Measurements from ENCODE around the gene GDF7.

Gene GDF7

DNA sequence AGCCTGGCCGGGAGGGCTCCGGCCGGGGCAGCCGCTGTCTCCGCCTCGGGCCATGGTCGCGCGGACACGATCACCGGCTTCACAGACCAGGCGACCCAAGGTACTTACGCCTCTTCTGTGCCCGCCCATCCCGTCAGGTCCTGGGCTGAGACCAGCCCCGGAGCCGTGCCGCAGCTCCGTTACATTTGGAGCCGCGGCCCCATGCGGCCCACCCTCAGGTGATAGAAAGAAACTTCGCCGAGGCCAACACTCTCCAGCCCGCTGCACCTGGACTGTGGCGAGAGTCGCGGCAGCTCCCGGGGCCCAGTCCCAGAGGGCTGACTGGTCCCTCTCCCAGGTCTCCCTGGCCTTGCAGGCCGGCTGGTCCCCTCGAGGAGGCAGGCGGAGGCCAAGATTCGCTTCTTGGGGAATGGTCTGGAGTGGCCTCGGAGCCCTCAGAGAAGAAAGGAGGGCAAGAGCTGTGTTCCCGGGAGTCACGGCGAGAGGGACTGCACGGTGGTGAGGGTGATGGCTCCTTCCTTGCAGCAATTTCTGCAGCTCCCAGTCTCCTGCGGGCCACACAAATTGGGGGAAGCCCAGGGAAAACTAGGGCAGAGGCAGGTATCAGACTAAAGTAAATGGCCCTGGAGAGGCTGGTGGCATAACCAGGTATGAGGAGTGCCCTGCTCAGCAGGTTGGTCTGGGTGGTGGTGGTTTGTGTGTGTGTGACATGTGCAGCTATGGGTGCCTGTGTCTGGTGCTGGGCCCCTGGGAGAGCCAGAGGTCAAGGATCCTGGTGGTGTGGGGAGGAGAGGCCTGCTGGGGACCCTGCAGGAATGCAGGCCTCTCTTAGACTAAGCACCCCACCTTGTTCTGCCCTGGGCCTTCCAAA lies 822 bp downstream of the GDF7 start:
- no peaks in the 10 kb centered on the region for H4K20me1 ChIP-seq (ENCODE audit: insufficient read depth, low read length)
- H3K36me3 ChIP-seq (ENCODE audit: insufficient read depth, low read length), result no peaks in the 10 kb centered on the region
- H3K4me1 ChIP-seq (ENCODE audit: insufficient read depth, low read length), result no peaks in the 10 kb centered on the region
- TF ChIP-seq, protein P1, sequence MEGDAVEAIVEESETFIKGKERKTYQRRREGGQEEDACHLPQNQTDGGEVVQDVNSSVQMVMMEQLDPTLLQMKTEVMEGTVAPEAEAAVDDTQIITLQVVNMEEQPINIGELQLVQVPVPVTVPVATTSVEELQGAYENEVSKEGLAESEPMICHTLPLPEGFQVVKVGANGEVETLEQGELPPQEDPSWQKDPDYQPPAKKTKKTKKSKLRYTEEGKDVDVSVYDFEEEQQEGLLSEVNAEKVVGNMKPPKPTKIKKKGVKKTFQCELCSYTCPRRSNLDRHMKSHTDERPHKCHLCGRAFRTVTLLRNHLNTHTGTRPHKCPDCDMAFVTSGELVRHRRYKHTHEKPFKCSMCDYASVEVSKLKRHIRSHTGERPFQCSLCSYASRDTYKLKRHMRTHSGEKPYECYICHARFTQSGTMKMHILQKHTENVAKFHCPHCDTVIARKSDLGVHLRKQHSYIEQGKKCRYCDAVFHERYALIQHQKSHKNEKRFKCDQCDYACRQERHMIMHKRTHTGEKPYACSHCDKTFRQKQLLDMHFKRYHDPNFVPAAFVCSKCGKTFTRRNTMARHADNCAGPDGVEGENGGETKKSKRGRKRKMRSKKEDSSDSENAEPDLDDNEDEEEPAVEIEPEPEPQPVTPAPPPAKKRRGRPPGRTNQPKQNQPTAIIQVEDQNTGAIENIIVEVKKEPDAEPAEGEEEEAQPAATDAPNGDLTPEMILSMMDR (IDR thresholded peaks at IDR 0.05; ENCODE audit: borderline replicate concordance, extremely low read depth, low read length, poor library complexity, severe bottlenecking), result no peak
- no peak for TF ChIP-seq EZH2 (IDR thresholded peaks at IDR 0.05; ENCODE audit: borderline replicate concordance, low read depth, low read length, severe bottlenecking)
- H3K27me3 ChIP-seq (ENCODE audit: insufficient read depth, low read length, poor library complexity), result no peaks in the 10 kb centered on the region
- H2AFZ ChIP-seq (ENCODE audit: low read depth, low read length), result no peak overlapping the region
- ATAC-seq (ENCODE audit: insufficient read depth, low read depth), result no peak
- no peaks in the 10 kb centered on the region for H3K79me2 ChIP-seq (ENCODE audit: insufficient read depth, low read length)
- H3K9me3 ChIP-seq (ENCODE audit: insufficient read depth, low read length, severe bottlenecking), result no peaks in the 10 kb centered on the region
- H3K27ac ChIP-seq (ENCODE audit: low read length), result no peak overlapping the region
- H3K9ac ChIP-seq (ENCODE audit: low read depth, low read length), result no peak overlapping the region
- H3K4me2 ChIP-seq (ENCODE audit: insufficient read depth, low read length), result no peak overlapping the region
- no peak overlapping the region for H3K4me3 ChIP-seq (ENCODE audit: low read depth in 1 of 2, low read length in 2 of 2)
- no peak for DNase-seq

- H3K36me3 ChIP-seq (ENCODE audit: insufficient read depth, low read length), result no peaks in the 10 kb centered on the region
- H3K79me2 ChIP-seq (ENCODE audit: insufficient read depth, low read length), result no peaks in the 10 kb centered on the region
- H3K9ac ChIP-seq (ENCODE audit: low read depth, low read length), result no peak overlapping the region
- H3K27ac ChIP-seq (ENCODE audit: low read length), result no peak overlapping the region
- no peak overlapping the region for H3K4me2 ChIP-seq (ENCODE audit: insufficient read depth, low read length)
- H3K4me1 ChIP-seq (ENCODE audit: insufficient read depth, low read length), result no peaks in the 10 kb centered on the region
- no peaks in the 10 kb centered on the region for H4K20me1 ChIP-seq (ENCODE audit: insufficient read depth, low read length)
- ATAC-seq (ENCODE audit: insufficient read depth, low read depth) (no peak), DNase-seq (no peak)
- H3K27me3 ChIP-seq (ENCODE audit: insufficient read depth, low read length, poor library complexity), result no peaks in the 10 kb centered on the region
- no peak overlapping the region for H3K4me3 ChIP-seq (ENCODE audit: low read depth in 1 of 2, low read length in 2 of 2)
- no peak for TF ChIP-seq EZH2 (IDR thresholded peaks at IDR 0.05; ENCODE audit: borderline replicate concordance, low read depth, low read length, severe bottlenecking)
- TF ChIP-seq, protein P1 (IDR thresholded peaks at IDR 0.05; ENCODE audit: borderline replicate concordance, extremely low read depth, low read length, poor library complexity, severe bottlenecking), result no peak
- no peak overlapping the region for H2AFZ ChIP-seq (ENCODE audit: low read depth, low read length)
- no peaks in the 10 kb centered on the region for H3K9me3 ChIP-seq (ENCODE audit: insufficient read depth, low read length, severe bottlenecking)
Observed at GRCh38 chr2:20668451-20668850, 1.5 kb downstream of the GDF7 start.

- no peaks in the 10 kb centered on the region for H3K27me3 ChIP-seq (ENCODE audit: insufficient read depth, low read length, poor library complexity)
- H3K36me3 ChIP-seq (ENCODE audit: insufficient read depth, low read length), result no peaks in the 10 kb centered on the region
- H3K4me3 ChIP-seq (ENCODE audit: low read depth in 1 of 2, low read length in 2 of 2), result no peak overlapping the region
- TF ChIP-seq, protein P1 (IDR thresholded peaks at IDR 0.05; ENCODE audit: borderline replicate concordance, extremely low read depth, low read length, poor library complexity, severe bottlenecking), result no peak
- no peak for TF ChIP-seq EZH2 (IDR thresholded peaks at IDR 0.05; ENCODE audit: borderline replicate concordance, low read depth, low read length, severe bottlenecking)
- no peak overlapping the region for H2AFZ ChIP-seq (ENCODE audit: low read depth, low read length)
- H3K27ac ChIP-seq (ENCODE audit: low read length), result no peak overlapping the region
- H3K4me2 ChIP-seq (ENCODE audit: insufficient read depth, low read length), result no peak overlapping the region
- no peaks in the 10 kb centered on the region for H3K79me2 ChIP-seq (ENCODE audit: insufficient read depth, low read length)
- no peaks in the 10 kb centered on the region for H4K20me1 ChIP-seq (ENCODE audit: insufficient read depth, low read length)
- ATAC-seq (ENCODE audit: insufficient read depth, low read depth) (no peak), DNase-seq (no peak)
- no peaks in the 10 kb centered on the region for H3K4me1 ChIP-seq (ENCODE audit: insufficient read depth, low read length)
- H3K9ac ChIP-seq (ENCODE audit: low read depth, low read length), result no peak overlapping the region
- no peaks in the 10 kb centered on the region for H3K9me3 ChIP-seq (ENCODE audit: insufficient read depth, low read length, severe bottlenecking)
Observed at GRCh38 chr2:20668871-20669475, 2.0 kb downstream of the GDF7 start.
